Mesodermal cell (in vitro differentiated cells): Measurements from ENCODE around the gene ANKH.

Experiments
- H3K27ac ChIP-seq: 2 replicates; pipeline ENCODE4 v1.7.0; 2013; ENCODE audit warnings: mild to moderate bottlenecking, low read depth, low read length, moderate library complexity; ENCODE audit not compliant: severe bottlenecking
- H3K36me3 ChIP-seq: 2 replicates; pipeline ENCODE4 v1.7.1; 2013; ENCODE audit warnings: mild to moderate bottlenecking, low read length, moderate library complexity; ENCODE audit not compliant: control insufficient read depth, insufficient read depth
- H3K4me1 ChIP-seq: one replicate; pipeline ENCODE4 v1.7.1; 2013; ENCODE audit warnings: mild to moderate bottlenecking, low read length; ENCODE audit not compliant: insufficient read depth, control insufficient read depth, poor library complexity, severe bottlenecking
- H3K4me3 ChIP-seq: 2 replicates; pipeline ENCODE4 v1.7.0; 2013; ENCODE audit warnings: low read length, control low read depth, mild to moderate bottlenecking; ENCODE audit not compliant: insufficient read depth, poor library complexity, severe bottlenecking; ENCODE audit errors: extremely low read depth
- H3K9me3 ChIP-seq: 2 replicates; pipeline ENCODE4 v1.7.1; 2013; ENCODE audit warnings: mild to moderate bottlenecking, low read length, moderate library complexity; ENCODE audit not compliant: control insufficient read depth
- WGBS, 2 experiments: methylation state at CpG; one replicate each; pipeline ENCODE4 v1.1.5; 2013; ENCODE audit warnings: missing lambda C conversion rate in 2 of 2; ENCODE audit not compliant: insufficient coverage in 2 of 2; 5-methylcytosine and 5-hydroxymethylcytosine counted together

ANKH gene

GRCh38 chr5:14700478-14701436 lies 170.8 kb downstream of the ANKH start:
- H3K4me1 ChIP-seq, result peaks cover under 1% of the 10 kb centered on the region
- H3K27ac ChIP-seq, result no peak overlapping the region
- H3K4me3 ChIP-seq, result no peak overlapping the region
- H3K36me3 ChIP-seq, result peaks cover 76% of the 10 kb centered on the region
- H3K9me3 ChIP-seq, result no peaks in the 10 kb centered on the region
- 77 to 80% methylated on average over 8 to 9 of the region's 13 CpGs for WGBS, 2 experiments

- Histone ChIP-seq H3K9me3 (no peaks in the 10 kb centered on the region), H3K4me1 (no peaks in the 10 kb centered on the region), H3K27ac (no peak overlapping the region), H3K36me3 (peaks cover 70% of the 10 kb centered on the region), H3K4me3 (no peak overlapping the region)
- WGBS, 2 experiments, result 90 to 96% methylated on average over 3 to 6 of the region's 8 CpGs
Observed at GRCh38 chr5:14699807-14700400, 171.7 kb downstream of the ANKH start.

- WGBS, 2 experiments, result 80 to 100% methylated on average over 1 to 2 of the region's 2 CpGs
Observed at GRCh38 chr5:14699159-14699558, 172.4 kb downstream of the ANKH start.

GRCh38 chr5:14698495-14698894 lies 173.1 kb downstream of the ANKH start:
- no peak overlapping the region for H3K4me3 ChIP-seq
- H3K4me1 ChIP-seq, result no peaks in the 10 kb centered on the region
- H3K9me3 ChIP-seq, result no peaks in the 10 kb centered on the region
- H3K27ac ChIP-seq, result no peak overlapping the region
- WGBS, 2 experiments, result 100% methylated on average over 1 of the region's 1 CpG
- peaks cover 68% of the 10 kb centered on the region for H3K36me3 ChIP-seq

More at GRCh38 chr5:14699159-14699558, 172.4 kb downstream of the ANKH start:
- Histone ChIP-seq H3K9me3 (no peaks in the 10 kb centered on the region), H3K4me1 (no peaks in the 10 kb centered on the region), H3K4me3 (no peak overlapping the region), H3K27ac (no peak overlapping the region), H3K36me3 (peaks cover 65% of the 10 kb centered on the region)

GRCh38 chr5:14696851-14697250 lies 174.7 kb downstream of the ANKH start:
- Histone ChIP-seq H3K36me3 (peaks cover 74% of the 10 kb centered on the region), H3K4me1 (no peaks in the 10 kb centered on the region), H3K27ac (no peak overlapping the region), H3K4me3 (no peak overlapping the region), H3K9me3 (no peaks in the 10 kb centered on the region)
- WGBS, 2 experiments, result 94 to 100% methylated on average over 1 to 2 of the region's 3 CpGs

- Histone ChIP-seq H3K36me3 (peaks cover 72% of the 10 kb centered on the region), H3K4me1 (no peaks in the 10 kb centered on the region), H3K4me3 (no peak overlapping the region), H3K9me3 (no peaks in the 10 kb centered on the region), H3K27ac (no peak overlapping the region)
- no CpG with 5 or more reads among the region's 1 CpG for WGBS, 2 experiments
Observed at GRCh38 chr5:14696057-14696456, 175.5 kb downstream of the ANKH start.

GRCh38 chr5:14695152-14695551 lies 176.4 kb downstream of the ANKH start:
- Histone ChIP-seq H3K4me1 (no peaks in the 10 kb centered on the region), H3K9me3 (peaks cover 5% of the 10 kb centered on the region), H3K36me3 (peaks cover 76% of the 10 kb centered on the region), H3K27ac (no peak overlapping the region), H3K4me3 (no peak overlapping the region)
- WGBS, 2 experiments, result 73% methylated on average over 1 of the region's 2 CpGs; no CpG with 5 or more reads in 1 of the 2 experiments

GRCh38 chr5:14693070-14693469 lies 178.5 kb downstream of the ANKH start:
- Histone ChIP-seq H3K4me1 (no peaks in the 10 kb centered on the region), H3K9me3 (peaks cover 9% of the 10 kb centered on the region), H3K36me3 (peaks cover 77% of the 10 kb centered on the region), H3K27ac (no peak overlapping the region), H3K4me3 (no peak overlapping the region)
- 100% methylated on average over 3 of the region's 5 CpGs; no CpG with 5 or more reads in 1 of the 2 experiments for WGBS, 2 experiments

GRCh38 chr5:14687023-14687665 lies 184.4 kb downstream of the ANKH start:
- Histone ChIP-seq H3K36me3 (peaks cover 70% of the 10 kb centered on the region), H3K4me1 (no peaks in the 10 kb centered on the region), H3K4me3 (no peak overlapping the region), H3K27ac (no peak overlapping the region), H3K9me3 (peaks cover 9% of the 10 kb centered on the region)
- WGBS, 2 experiments, result 50 to 83% methylated on average over 1 to 2 of the region's 4 CpGs

- no peak overlapping the region for H3K27ac ChIP-seq
Observed at GRCh38 chr5:14686517-14686916, 185.1 kb downstream of the ANKH start.

More at GRCh38 chr5:14686517-14686916, 185.1 kb downstream of the ANKH start:
- Histone ChIP-seq H3K4me3 (no peak overlapping the region), H3K36me3 (peaks cover 71% of the 10 kb centered on the region), H3K9me3 (peaks cover 9% of the 10 kb centered on the region), H3K4me1 (no peaks in the 10 kb centered on the region)
